ENCODE data around the gene MRTO4. TPM values are rescaled to one million over a fixed set of nuclear protein-coding genes. Genes with fewer than 3 reads are reported as not detected.
"Not testable (repeated sequence)": the region's sequence is repeated elsewhere in the genome, so short reads cannot be mapped to it uniquely, and the experiment has no call there.

Gene MRTO4
- total RNA-seq, 1 experiment from 2014 or later = 79.3 TPM

DNA sequence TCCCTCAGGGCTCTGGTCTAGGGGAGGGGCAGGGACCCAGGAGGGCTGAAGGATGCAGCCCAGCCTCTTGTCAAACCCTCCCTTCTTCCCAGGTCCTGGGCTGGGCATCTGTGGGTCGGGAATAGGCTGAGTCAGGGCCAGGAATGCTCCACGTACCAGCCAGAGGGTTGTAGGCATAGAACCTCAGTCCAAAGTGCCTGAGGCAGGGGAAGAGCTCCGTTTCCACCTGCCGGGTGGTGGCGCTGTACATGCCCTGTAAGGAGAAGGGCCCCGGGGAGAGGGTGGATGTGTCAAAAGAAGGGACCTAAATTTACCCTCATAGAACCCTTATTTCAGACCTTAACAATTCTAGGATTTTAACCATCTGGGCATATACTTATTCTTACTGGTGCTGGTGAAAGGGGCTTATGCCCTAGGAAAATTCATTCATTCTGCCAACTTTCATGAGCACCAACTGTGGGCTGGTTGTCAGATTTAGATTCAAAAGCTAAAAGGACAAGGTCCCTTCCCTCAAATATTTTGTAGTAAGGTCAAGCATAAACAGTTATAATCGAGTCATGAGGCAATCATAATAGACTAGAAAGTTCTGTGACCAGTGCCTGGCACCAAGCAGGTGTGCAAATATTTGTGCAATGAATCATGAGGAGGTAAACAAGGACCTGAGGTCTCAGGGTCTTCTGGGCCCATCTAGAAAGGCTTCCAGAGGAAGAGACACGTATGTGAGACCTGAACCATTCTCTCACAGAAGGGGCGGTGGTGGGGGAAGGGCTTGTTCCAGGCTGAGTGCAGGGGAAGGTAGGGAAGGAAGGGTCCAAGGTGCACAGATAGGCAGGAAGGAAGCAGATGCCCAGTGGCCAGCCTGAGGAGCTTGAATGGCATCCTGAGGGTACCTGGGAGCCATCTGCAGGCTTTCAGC, 18.1 kb downstream of the MRTO4 start:
- H3K9ac ChIP-seq (ENCODE audit: low read length); H2AFZ ChIP-seq (ENCODE audit: low read depth, low read length, poor library complexity, severe bottlenecking); H3K9me3 ChIP-seq (ENCODE audit: control insufficient read depth in 1 of 2, insufficient read depth in 1 of 2, low read depth in 1 of 2, low read length in 2 of 2); H3K27me3 ChIP-seq (ENCODE audit: insufficient read depth, low read length); POLR2A ChIA-PET; H3K4me2 ChIP-seq (ENCODE audit: low read length); RAD21 ChIA-PET (ENCODE audit: low non-redundant PET in 1 of 2, low total read pairs in 2 of 2, uncharacterized antibody in 2 of 2, unreplicated experiment in 2 of 2); H4K20me1 ChIP-seq (ENCODE audit: insufficient read depth); H3K4me3 ChIP-seq (replicated peaks in 1 of 2; ENCODE audit: low read depth in 1 of 2, low read length in 2 of 2); BruUV-seq (replicated peaks); DNase-seq (ENCODE audit: low read depth, low spot score); H3K36me3 ChIP-seq (ENCODE audit: control insufficient read depth in 1 of 2, insufficient read depth in 2 of 2, low read length in 2 of 2); H3K4me1 ChIP-seq (ENCODE audit: control insufficient read depth in 1 of 2, insufficient read depth in 2 of 2, low read length in 2 of 2); intact Hi-C loops (cut with micrococcal nuclease); H3K79me2 ChIP-seq (ENCODE audit: insufficient read depth, low read length); H3K9me2 ChIP-seq (ENCODE audit: insufficient read depth); H3K27ac ChIP-seq (ENCODE audit: low read depth, low read length); ATAC-seq: not testable (repeated sequence)
- CTCF ChIA-PET = interaction anchor here (0.6 kb wide), 1 partner anchor 15 kb away, joined by 3 read pairs; no protein-coding TSS in a partner anchor

- POLR2A ChIA-PET; H3K4me3 ChIP-seq (replicated peaks in 1 of 2; ENCODE audit: low read depth in 1 of 2, low read length in 2 of 2); H3K9me3 ChIP-seq (ENCODE audit: control insufficient read depth in 1 of 2, insufficient read depth in 1 of 2, low read depth in 1 of 2, low read length in 2 of 2); H4K20me1 ChIP-seq (ENCODE audit: insufficient read depth); H3K36me3 ChIP-seq (ENCODE audit: control insufficient read depth in 1 of 2, insufficient read depth in 2 of 2, low read length in 2 of 2); BruUV-seq (replicated peaks); RAD21 ChIA-PET (ENCODE audit: low non-redundant PET in 1 of 2, low total read pairs in 2 of 2, uncharacterized antibody in 2 of 2, unreplicated experiment in 2 of 2); H3K27ac ChIP-seq (ENCODE audit: low read depth, low read length); H3K9me2 ChIP-seq (ENCODE audit: insufficient read depth); H3K9ac ChIP-seq (ENCODE audit: low read length); H2AFZ ChIP-seq (ENCODE audit: low read depth, low read length, poor library complexity, severe bottlenecking); ATAC-seq; H3K4me2 ChIP-seq (ENCODE audit: low read length); H3K27me3 ChIP-seq (ENCODE audit: insufficient read depth, low read length); H3K79me2 ChIP-seq (ENCODE audit: insufficient read depth, low read length); intact Hi-C loops (cut with micrococcal nuclease); DNase-seq (ENCODE audit: low read depth, low spot score); H3K4me1 ChIP-seq (ENCODE audit: control insufficient read depth in 1 of 2, insufficient read depth in 2 of 2, low read length in 2 of 2): not testable (repeated sequence)
- CTCF ChIA-PET = interaction anchor here (0.6 kb wide), 1 partner anchor 15 kb away, joined by 3 read pairs; no protein-coding TSS in a partner anchor
Observed at GRCh38 chr1:19270343-19270730, 18.7 kb downstream of the MRTO4 start.

GRCh38 chr1:19272064-19272463, 20.5 kb downstream of the MRTO4 start:
- Histone ChIP-seq H3K4me1 (ENCODE audit: control insufficient read depth in 1 of 2, insufficient read depth in 2 of 2, low read length in 2 of 2) (no peaks in the 10 kb centered on the region), H3K27ac (ENCODE audit: low read depth, low read length) (no peak overlapping the region), H3K36me3 (ENCODE audit: control insufficient read depth in 1 of 2, insufficient read depth in 2 of 2, low read length in 2 of 2) (no peaks in the 10 kb centered on the region), H3K4me2 (ENCODE audit: low read length) (no peak overlapping the region), H3K79me2 (ENCODE audit: insufficient read depth, low read length) (no peaks in the 10 kb centered on the region), H4K20me1 (ENCODE audit: insufficient read depth) (no peaks in the 10 kb centered on the region), H3K9ac (ENCODE audit: low read length) (no peak overlapping the region), H2AFZ (ENCODE audit: low read depth, low read length, poor library complexity, severe bottlenecking) (no peak overlapping the region), H3K4me3 (replicated peaks in 1 of 2; ENCODE audit: low read depth in 1 of 2, low read length in 2 of 2) (no peak overlapping the region), H3K9me2 (ENCODE audit: insufficient read depth) (no peaks in the 10 kb centered on the region), H3K27me3 (ENCODE audit: insufficient read depth, low read length) (no peaks in the 10 kb centered on the region), H3K9me3 (ENCODE audit: control insufficient read depth in 1 of 2, insufficient read depth in 1 of 2, low read depth in 1 of 2, low read length in 2 of 2) (no peaks in the 10 kb centered on the region)
- ATAC-seq (no peak), DNase-seq (ENCODE audit: low read depth, low spot score) (no peak)
- POLR2A ChIA-PET = no interaction called here
- intact Hi-C loops (cut with micrococcal nuclease) = no loop called here
- RAD21 ChIA-PET (ENCODE audit: low non-redundant PET in 1 of 2, low total read pairs in 2 of 2, uncharacterized antibody in 2 of 2, unreplicated experiment in 2 of 2) = no interaction called here
- no TSS peak for BruUV-seq (replicated peaks)
- CTCF ChIA-PET = no interaction called here
- TF ChIP-seq, protein P1, sequence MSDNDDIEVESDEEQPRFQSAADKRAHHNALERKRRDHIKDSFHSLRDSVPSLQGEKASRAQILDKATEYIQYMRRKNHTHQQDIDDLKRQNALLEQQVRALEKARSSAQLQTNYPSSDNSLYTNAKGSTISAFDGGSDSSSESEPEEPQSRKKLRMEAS (IDR thresholded peaks at IDR 0.05) = no peak
- TF ChIP-seq POLR2AphosphoS5 (IDR thresholded peaks at IDR 0.05; ENCODE audit: low read depth, low read length) (no peak), EZH2phosphoT487 (IDR thresholded peaks at IDR 0.05; ENCODE audit: borderline replicate concordance) (no peak), RAD21 (IDR thresholded peaks at IDR 0.05; ENCODE audit: low read depth) (no peak), REST (IDR thresholded peaks at IDR 0.05; ENCODE audit: low read depth) (no peak), FOSL1 (IDR thresholded peaks at IDR 0.05; ENCODE audit: low read depth) (no peak), ELF1 (IDR thresholded peaks at IDR 0.05; ENCODE audit: borderline replicate concordance, low read depth) (no peak)
- TF ChIP-seq, protein P2, sequence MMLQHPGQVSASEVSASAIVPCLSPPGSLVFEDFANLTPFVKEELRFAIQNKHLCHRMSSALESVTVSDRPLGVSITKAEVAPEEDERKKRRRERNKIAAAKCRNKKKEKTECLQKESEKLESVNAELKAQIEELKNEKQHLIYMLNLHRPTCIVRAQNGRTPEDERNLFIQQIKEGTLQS (IDR thresholded peaks at IDR 0.05) = no peak
